ENCODE measurements around the gene TTC34.

Gene TTC34

GRCh38 chr1:2602866-2603520 is 198.5 kb downstream of the TTC34 start:
- intact Hi-C loops (cut with micrococcal nuclease): no loop called here
- Mint-ChIP-seq H3K9me3 (no peaks in the 10 kb centered on the region), H3K27me3 (peaks cover 14% of the 10 kb centered on the region), H3K27ac (no peak overlapping the region), H3K36me3 (ENCODE audit: low read depth) (no peaks in the 10 kb centered on the region), H3K4me1 (ENCODE audit: low read depth) (peaks cover 5% of the 10 kb centered on the region), H3K4me3 (no peak overlapping the region)

- intact Hi-C loops (cut with micrococcal nuclease): no loop called here
Observed at GRCh38 chr1:2602311-2602835, 199.1 kb downstream of the TTC34 start.

GRCh38 chr1:2601721-2602303 is 199.7 kb downstream of the TTC34 start:
- Mint-ChIP-seq H3K4me3 (no peak overlapping the region), H3K27ac (no peak overlapping the region), H3K9me3 (no peaks in the 10 kb centered on the region), H3K4me1 (ENCODE audit: low read depth) (peaks cover 5% of the 10 kb centered on the region), H3K36me3 (ENCODE audit: low read depth) (no peaks in the 10 kb centered on the region), H3K27me3 (peaks cover 22% of the 10 kb centered on the region)
- intact Hi-C loops (cut with micrococcal nuclease): no loop called here

More at GRCh38 chr1:2602311-2602835, 199.1 kb downstream of the TTC34 start:
- no peak overlapping the region for H3K27ac Mint-ChIP-seq
- no peaks in the 10 kb centered on the region for H3K36me3 Mint-ChIP-seq (ENCODE audit: low read depth)
- no peaks in the 10 kb centered on the region for H3K9me3 Mint-ChIP-seq
- no peak overlapping the region for H3K4me3 Mint-ChIP-seq
- H3K27me3 Mint-ChIP-seq: peaks cover 20% of the 10 kb centered on the region
- H3K4me1 Mint-ChIP-seq (ENCODE audit: low read depth): peaks cover 5% of the 10 kb centered on the region

- Mint-ChIP-seq H3K9me3 (no peaks in the 10 kb centered on the region), H3K4me3 (no peak overlapping the region), H3K4me1 (ENCODE audit: low read depth) (peaks cover 11% of the 10 kb centered on the region), H3K27me3 (peaks cover 35% of the 10 kb centered on the region), H3K36me3 (ENCODE audit: low read depth) (no peaks in the 10 kb centered on the region), H3K27ac (no peak overlapping the region)
- intact Hi-C loops (cut with micrococcal nuclease): no loop called here
Observed at GRCh38 chr1:2598329-2598931, 203.1 kb downstream of the TTC34 start.

- Mint-ChIP-seq H3K27ac (no peak overlapping the region), H3K36me3 (ENCODE audit: low read depth) (no peaks in the 10 kb centered on the region), H3K9me3 (no peaks in the 10 kb centered on the region), H3K27me3 (peaks cover 38% of the 10 kb centered on the region), H3K4me1 (ENCODE audit: low read depth) (peaks cover 11% of the 10 kb centered on the region), H3K4me3 (no peak overlapping the region)
- intact Hi-C loops (cut with micrococcal nuclease): no loop called here
Observed at GRCh38 chr1:2597441-2598328, 203.8 kb downstream of the TTC34 start.

- H3K27ac Mint-ChIP-seq: no peak overlapping the region
- intact Hi-C loops (cut with micrococcal nuclease): no loop called here
- no peaks in the 10 kb centered on the region for H3K36me3 Mint-ChIP-seq (ENCODE audit: low read depth)
- H3K27me3 Mint-ChIP-seq: peaks cover 35% of the 10 kb centered on the region
- H3K9me3 Mint-ChIP-seq: no peaks in the 10 kb centered on the region
- peaks cover 11% of the 10 kb centered on the region for H3K4me1 Mint-ChIP-seq (ENCODE audit: low read depth)
- no peak overlapping the region for H3K4me3 Mint-ChIP-seq
Observed at GRCh38 chr1:2596530-2597333, 204.8 kb downstream of the TTC34 start.

- Mint-ChIP-seq H3K4me3 (no peak overlapping the region), H3K9me3 (no peaks in the 10 kb centered on the region), H3K27me3 (peaks cover 36% of the 10 kb centered on the region), H3K4me1 (ENCODE audit: low read depth) (peaks cover 11% of the 10 kb centered on the region), H3K36me3 (ENCODE audit: low read depth) (no peaks in the 10 kb centered on the region), H3K27ac (no peak overlapping the region)
- intact Hi-C loops (cut with micrococcal nuclease): no loop called here
Observed at GRCh38 chr1:2595812-2596529, 205.5 kb downstream of the TTC34 start.

- peaks cover 11% of the 10 kb centered on the region for H3K4me1 Mint-ChIP-seq (ENCODE audit: low read depth)
- intact Hi-C loops (cut with micrococcal nuclease): no loop called here
- peaks cover under 1% of the 10 kb centered on the region for H3K36me3 Mint-ChIP-seq (ENCODE audit: low read depth)
- no peak overlapping the region for H3K27ac Mint-ChIP-seq
- peaks cover 36% of the 10 kb centered on the region for H3K27me3 Mint-ChIP-seq
- no peak overlapping the region for H3K4me3 Mint-ChIP-seq
- H3K9me3 Mint-ChIP-seq: no peaks in the 10 kb centered on the region
Observed at GRCh38 chr1:2595261-2595811, 206.2 kb downstream of the TTC34 start.

- Mint-ChIP-seq H3K36me3 (ENCODE audit: low read depth) (peaks cover 7% of the 10 kb centered on the region), H3K9me3 (no peaks in the 10 kb centered on the region), H3K4me1 (ENCODE audit: low read depth) (peaks cover 11% of the 10 kb centered on the region), H3K27ac (no peak overlapping the region), H3K27me3 (peaks cover 36% of the 10 kb centered on the region), H3K4me3 (no peak overlapping the region)
- intact Hi-C loops (cut with micrococcal nuclease): no loop called here
Observed at GRCh38 chr1:2594641-2595131, 206.8 kb downstream of the TTC34 start.

- intact Hi-C loops (cut with micrococcal nuclease): no loop called here
- Mint-ChIP-seq H3K4me1 (ENCODE audit: low read depth) (peaks cover 11% of the 10 kb centered on the region), H3K9me3 (no peaks in the 10 kb centered on the region), H3K27me3 (peaks cover 38% of the 10 kb centered on the region), H3K4me3 (no peak overlapping the region), H3K27ac (no peak overlapping the region), H3K36me3 (ENCODE audit: low read depth) (peaks cover 13% of the 10 kb centered on the region)
Observed at GRCh38 chr1:2594001-2594640, 207.4 kb downstream of the TTC34 start.

GRCh38 chr1:2593251-2593878 is 208.1 kb downstream of the TTC34 start:
- Mint-ChIP-seq H3K36me3 (ENCODE audit: low read depth) (peaks cover 21% of the 10 kb centered on the region), H3K4me1 (ENCODE audit: low read depth) (peaks cover 6% of the 10 kb centered on the region), H3K9me3 (no peaks in the 10 kb centered on the region), H3K27me3 (peaks cover 35% of the 10 kb centered on the region), H3K27ac (no peak overlapping the region), H3K4me3 (no peak overlapping the region)
- intact Hi-C loops (cut with micrococcal nuclease): no loop called here

- Mint-ChIP-seq H3K4me3 (no peak overlapping the region), H3K9me3 (no peaks in the 10 kb centered on the region), H3K27ac (peak overlapping the region; percentile 38), H3K27me3 (peaks cover 34% of the 10 kb centered on the region), H3K36me3 (ENCODE audit: low read depth) (peaks cover 23% of the 10 kb centered on the region), H3K4me1 (ENCODE audit: low read depth) (peaks cover 13% of the 10 kb centered on the region)
- intact Hi-C loops (cut with micrococcal nuclease): no loop called here
Observed at GRCh38 chr1:2592672-2593071, 208.8 kb downstream of the TTC34 start.
